GM12875 (cell line): Measurements from ENCODE around the gene AGAP1.

Experiments
- H3K4me3 ChIP-seq: one replicate; pipeline ENCODE4 v1.5.1; 2011; ENCODE audit warnings: low read depth, low read length, control low read depth
- TF ChIP-seq, protein P1 (sequence below): IDR thresholded peaks from 2 replicates; pipeline ENCODE4 v1.5.1; 2011; ENCODE audit warnings: low read depth, mild to moderate bottlenecking, control low read depth, inconsistent platforms, low read length, moderate library complexity, borderline replicate concordance; ENCODE audit not compliant: insufficient read depth

The AGAP1 gene

GRCh38 chr2:235557903-235558302, 64.1 kb downstream of the AGAP1 start:
- H3K4me3 ChIP-seq: no peak overlapping the region
- TF ChIP-seq, protein P1, sequence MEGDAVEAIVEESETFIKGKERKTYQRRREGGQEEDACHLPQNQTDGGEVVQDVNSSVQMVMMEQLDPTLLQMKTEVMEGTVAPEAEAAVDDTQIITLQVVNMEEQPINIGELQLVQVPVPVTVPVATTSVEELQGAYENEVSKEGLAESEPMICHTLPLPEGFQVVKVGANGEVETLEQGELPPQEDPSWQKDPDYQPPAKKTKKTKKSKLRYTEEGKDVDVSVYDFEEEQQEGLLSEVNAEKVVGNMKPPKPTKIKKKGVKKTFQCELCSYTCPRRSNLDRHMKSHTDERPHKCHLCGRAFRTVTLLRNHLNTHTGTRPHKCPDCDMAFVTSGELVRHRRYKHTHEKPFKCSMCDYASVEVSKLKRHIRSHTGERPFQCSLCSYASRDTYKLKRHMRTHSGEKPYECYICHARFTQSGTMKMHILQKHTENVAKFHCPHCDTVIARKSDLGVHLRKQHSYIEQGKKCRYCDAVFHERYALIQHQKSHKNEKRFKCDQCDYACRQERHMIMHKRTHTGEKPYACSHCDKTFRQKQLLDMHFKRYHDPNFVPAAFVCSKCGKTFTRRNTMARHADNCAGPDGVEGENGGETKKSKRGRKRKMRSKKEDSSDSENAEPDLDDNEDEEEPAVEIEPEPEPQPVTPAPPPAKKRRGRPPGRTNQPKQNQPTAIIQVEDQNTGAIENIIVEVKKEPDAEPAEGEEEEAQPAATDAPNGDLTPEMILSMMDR: no peak

GRCh38 chr2:235558572-235558971, 64.7 kb downstream of the AGAP1 start:
- TF ChIP-seq, protein P1: no peak
- H3K4me3 ChIP-seq: no peak overlapping the region

- no peak overlapping the region for H3K4me3 ChIP-seq
- TF ChIP-seq, protein P1: no peak
Observed at GRCh38 chr2:235560345-235560744, 66.5 kb downstream of the AGAP1 start.

GRCh38 chr2:235561450-235561849, 67.6 kb downstream of the AGAP1 start:
- no peak overlapping the region for H3K4me3 ChIP-seq
- TF ChIP-seq, protein P1: no peak

DNA sequence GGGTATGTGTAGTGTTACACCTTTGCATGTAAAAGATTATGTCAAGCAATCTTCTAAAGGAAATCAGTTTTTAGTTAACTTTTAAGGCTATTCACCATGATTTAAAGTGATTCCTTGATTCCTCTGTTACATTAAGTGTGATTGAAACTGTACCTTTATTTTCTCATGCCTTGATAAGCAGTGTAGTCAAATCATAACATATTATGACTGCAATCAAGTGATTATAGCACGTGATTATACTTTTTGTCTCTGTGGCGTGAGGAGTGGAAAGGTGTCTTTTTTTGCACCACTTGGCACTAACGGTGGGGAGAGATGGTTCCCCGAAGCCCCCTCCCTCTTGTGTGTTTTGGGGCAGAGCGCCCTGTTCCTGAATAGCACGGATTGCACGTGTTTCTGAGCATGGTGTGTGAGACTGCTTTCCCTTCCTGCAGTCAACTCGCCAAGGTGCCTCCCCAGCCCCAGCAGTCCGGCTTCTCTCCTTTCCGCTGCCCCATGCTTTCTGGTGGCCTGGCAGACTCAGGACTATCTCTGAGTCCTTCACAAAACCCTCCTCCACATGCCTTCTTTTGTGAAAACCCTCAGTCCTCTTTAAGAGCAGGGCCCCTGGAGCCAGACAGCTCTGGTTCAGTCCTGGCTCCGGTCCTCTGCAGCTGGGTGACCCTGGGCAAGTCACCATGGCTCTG, 68.4 kb downstream of the AGAP1 start:
- no peak overlapping the region for H3K4me3 ChIP-seq
- TF ChIP-seq, protein P1: no peak

DNA sequence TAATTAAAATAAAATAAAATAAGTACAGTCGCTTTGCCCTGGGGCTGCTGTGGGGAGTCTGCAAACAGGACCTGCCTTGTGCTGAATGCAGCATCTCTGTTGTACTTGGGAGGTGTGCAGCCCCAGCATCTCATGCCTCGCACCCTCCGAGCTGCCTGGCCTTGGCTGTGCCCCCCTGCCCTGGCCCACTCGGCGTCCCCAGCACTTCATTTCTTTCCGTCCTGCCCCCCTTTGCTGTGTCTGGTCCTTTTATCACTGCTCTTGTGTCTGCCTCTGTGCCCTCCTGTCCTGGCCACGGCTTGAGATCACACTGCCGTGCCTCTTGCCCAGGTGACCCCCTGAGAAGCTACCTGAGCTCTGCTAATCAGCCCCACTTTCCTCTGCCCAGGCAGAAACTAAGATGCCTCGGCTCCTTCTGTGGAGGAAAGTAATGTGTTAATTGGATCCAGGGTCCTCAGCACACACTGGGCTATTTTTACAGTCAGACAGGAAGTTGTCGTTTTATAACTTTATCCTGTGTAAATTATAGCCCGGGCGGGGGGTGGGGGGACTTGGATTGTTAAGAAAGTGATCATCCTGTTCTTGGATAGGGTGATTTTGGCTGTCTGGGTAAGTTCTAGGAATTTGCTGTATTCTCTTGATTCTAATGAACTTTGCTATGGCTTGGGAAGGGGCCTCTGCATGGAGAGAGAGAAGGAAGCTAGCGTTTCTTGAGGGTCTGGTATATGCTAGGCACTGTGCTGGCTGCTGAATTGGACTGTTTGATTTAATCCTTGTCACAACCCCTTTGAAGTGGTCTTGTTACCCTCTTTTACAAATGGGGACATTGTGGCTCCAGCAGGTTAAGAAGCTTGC, 69.4 kb downstream of the AGAP1 start:
- no peak overlapping the region for H3K4me3 ChIP-seq

More for the DNA sequence above, 69.4 kb downstream of the AGAP1 start:
- TF ChIP-seq, protein P1: no peak
